SK-N-SH (cell line): ENCODE data around the gene APP.

ENCODE experiments used
- CHD2 ChIP-seq: fragments of 150-350 bp; IDR thresholded peaks from 2 replicates; pipeline ENCODE4 v1.6.1; 2018; ENCODE audit warnings: low read length; ENCODE audit not compliant: partially characterized antibody
- PBX3 ChIP-seq: IDR thresholded peaks from 2 replicates; pipeline ENCODE4; 2012
- POLR2AphosphoS5 ChIP-seq: IDR thresholded peaks from 2 replicates; pipeline ENCODE4 v1.6.1; 2012; ENCODE audit warnings: low read depth, low read length
- RCOR1 ChIP-seq: fragments of 150-350 bp; IDR thresholded peaks from 2 replicates; pipeline ENCODE4 v1.6.1; 2017; ENCODE audit warnings: antibody characterized with exemption, low read length
- REST ChIP-seq: IDR thresholded peaks from 2 replicates; pipeline ENCODE4 v1.6.1; 2012; ENCODE audit warnings: mild to moderate bottlenecking, low read depth, low read length, moderate library complexity
- ZBTB33 ChIP-seq: IDR thresholded peaks from 2 replicates; pipeline ENCODE4 v1.4.0; 2012; ENCODE audit warnings: low read depth, borderline replicate concordance

GRCh38 chr21:26050857-26051256 is 119.7 kb downstream of the APP start:
- TF ChIP-seq REST (no peak), POLR2AphosphoS5 (no peak), CHD2 (no peak), ZBTB33 (no peak), PBX3 (no peak), RCOR1 (no peak)
